COR-L47 (cell line): ENCODE results near the gene SH3RF3.
"Not testable (repeated sequence)": the region's sequence is repeated elsewhere in the genome, so short reads cannot be mapped to it uniquely, and the experiment has no call there.

Source experiments
- DNase-seq: peaks from one replicate; lab custom pipeline; 2025; lab: John Stamatoyannopoulos, UW

Gene SH3RF3

GRCh38 chr2:109218792-109219126 is 89.8 kb downstream of the SH3RF3 start:
- no peak for DNase-seq

GRCh38 chr2:109220860-109221259 is 91.9 kb downstream of the SH3RF3 start:
- no peak for DNase-seq

GRCh38 chr2:109221316-109221715 is 92.3 kb downstream of the SH3RF3 start:
- not testable (repeated sequence) for DNase-seq

GRCh38 chr2:109222422-109222821 is 93.4 kb downstream of the SH3RF3 start:
- no peak for DNase-seq

GRCh38 chr2:109222825-109223471 is 93.9 kb downstream of the SH3RF3 start:
- no peak for DNase-seq

- no peak for DNase-seq
These were observed 94.5 kb downstream of the SH3RF3 start for GRCh38 chr2:109223490-109223889.

GRCh38 chr2:109224341-109224740 is 95.3 kb downstream of the SH3RF3 start:
- not testable (repeated sequence) for DNase-seq

- no peak for DNase-seq
These were observed 96.3 kb downstream of the SH3RF3 start for GRCh38 chr2:109225170-109225782.

GRCh38 chr2:109226128-109226527 is 97.1 kb downstream of the SH3RF3 start:
- no peak for DNase-seq

GRCh38 chr2:109226622-109227021 is 97.6 kb downstream of the SH3RF3 start:
- no peak for DNase-seq

GRCh38 chr2:109229094-109229675 is 100.2 kb downstream of the SH3RF3 start:
- DNase-seq = no peak

- no peak for DNase-seq
These were observed 102.0 kb downstream of the SH3RF3 start for GRCh38 chr2:109230941-109231420.

- no peak for DNase-seq
These were observed 102.4 kb downstream of the SH3RF3 start for GRCh38 chr2:109231428-109231827.

- DNase-seq = no peak
These were observed 103.1 kb downstream of the SH3RF3 start for GRCh38 chr2:109231996-109232705.

GRCh38 chr2:109232909-109233308 is 103.9 kb downstream of the SH3RF3 start:
- no peak for DNase-seq

- no peak for DNase-seq
These were observed 104.6 kb downstream of the SH3RF3 start for GRCh38 chr2:109233643-109234042.

GRCh38 chr2:109234355-109234754 is 105.3 kb downstream of the SH3RF3 start:
- DNase-seq = no peak

- no peak for DNase-seq
These were observed 107.1 kb downstream of the SH3RF3 start for GRCh38 chr2:109236147-109236546.

GRCh38 chr2:109237792-109238191 is 108.8 kb downstream of the SH3RF3 start:
- DNase-seq = no peak

- no peak for DNase-seq
These were observed 109.6 kb downstream of the SH3RF3 start for GRCh38 chr2:109238580-109238979.

GRCh38 chr2:109239720-109240119 is 110.7 kb downstream of the SH3RF3 start:
- DNase-seq = no peak

- DNase-seq = no peak
These were observed 113.2 kb downstream of the SH3RF3 start for GRCh38 chr2:109242210-109242653.
